Stimulated activated CD8-positive, alpha-beta memory T cell treated with anti-CD3 and anti-CD28 coated beads, Interleukin-4, amount 100 ng/mL, for 48 hours (primary cell): Measurements from ENCODE around the gene NQO2.
A peak's percentile ranks its signal among the peaks of the same experiment; 100 is the strongest.
"Not testable (repeated sequence)": the region's sequence is repeated elsewhere in the genome, so short reads cannot be mapped to it uniquely, and the experiment has no call there.

ENCODE experiments used
- DNase-seq: peaks from one replicate; pipeline ENCODE4 v3.0.0-alpha.2; 2020

The NQO2 gene

DNA sequence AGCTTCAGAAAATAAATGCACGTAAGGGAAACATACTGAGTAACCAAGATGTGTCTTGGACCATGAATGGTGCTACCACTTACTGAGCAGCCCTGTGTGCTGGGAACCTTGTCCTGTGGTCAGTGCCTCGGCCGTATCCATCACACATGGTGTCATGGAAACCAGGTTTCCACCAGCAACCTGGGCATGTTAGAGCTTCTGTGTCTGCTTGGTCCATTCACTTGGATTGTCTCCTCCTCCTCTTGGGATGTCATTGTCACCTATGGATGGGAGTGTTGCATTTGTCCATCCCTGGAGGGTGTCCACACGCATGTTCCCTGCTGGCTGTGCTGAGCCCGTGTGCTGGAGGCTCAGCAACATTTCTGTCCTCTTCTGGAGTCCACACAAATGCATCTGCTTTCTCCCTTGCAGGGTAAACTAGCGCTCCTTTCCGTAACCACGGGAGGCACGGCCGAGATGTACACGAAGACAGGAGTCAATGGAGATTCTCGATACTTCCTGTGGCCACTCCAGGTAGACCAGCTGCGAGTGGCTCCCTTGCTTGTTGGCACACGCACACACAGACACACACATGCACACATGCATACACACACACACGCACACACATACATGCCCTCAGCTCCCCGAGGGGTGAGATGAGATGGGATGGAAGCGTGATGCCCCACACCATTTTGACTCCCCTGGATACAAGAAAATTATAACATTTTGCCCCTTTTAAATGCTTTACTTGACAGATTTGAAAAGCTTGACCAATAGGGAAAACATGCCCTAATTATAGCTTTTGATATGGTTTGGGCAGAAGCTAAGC is 17.0 kb downstream of the NQO2 start:
- DNase-seq: no peak

DNA sequence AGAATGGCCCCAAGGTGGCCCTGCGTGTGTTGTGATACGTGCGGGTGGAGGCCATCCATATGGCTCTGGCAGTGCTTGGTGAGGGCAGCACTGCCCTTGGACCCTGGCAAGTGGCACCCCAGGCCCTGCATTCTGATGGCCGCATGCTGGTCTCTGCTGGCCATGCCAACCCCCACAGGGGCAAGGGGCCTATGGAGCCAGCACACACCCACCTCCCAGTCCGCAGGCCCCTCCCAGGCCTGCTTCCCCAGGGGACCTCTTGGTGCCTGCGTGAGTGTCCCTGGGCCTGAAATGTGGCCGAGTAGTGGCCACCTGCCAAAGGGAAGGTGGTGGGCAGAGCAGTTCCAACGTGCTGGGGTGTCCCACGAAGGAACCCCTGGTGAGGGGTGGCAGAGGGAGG is 17.6 kb downstream of the NQO2 start:
- DNase-seq: no peak

DNA sequence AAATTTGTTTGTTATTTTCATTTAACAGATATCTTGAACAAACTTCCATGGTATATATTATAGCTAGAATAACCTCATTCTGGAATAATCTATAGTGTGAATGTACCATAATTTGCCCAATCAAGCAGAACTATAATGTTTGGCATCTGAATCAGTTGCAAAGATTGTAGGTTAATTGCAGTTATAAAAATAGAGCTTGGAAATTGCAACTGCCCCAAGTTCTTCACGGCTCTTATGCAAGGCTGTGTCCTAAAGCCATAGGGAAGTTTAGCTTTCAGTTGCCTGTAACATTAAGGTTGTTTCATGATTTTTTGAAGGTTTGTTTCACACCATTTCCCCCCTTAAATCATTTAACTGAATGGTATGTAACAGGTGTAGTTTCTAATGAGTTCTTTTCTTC is 19.4 kb downstream of the NQO2 start:
- DNase-seq: no peak

DNA sequence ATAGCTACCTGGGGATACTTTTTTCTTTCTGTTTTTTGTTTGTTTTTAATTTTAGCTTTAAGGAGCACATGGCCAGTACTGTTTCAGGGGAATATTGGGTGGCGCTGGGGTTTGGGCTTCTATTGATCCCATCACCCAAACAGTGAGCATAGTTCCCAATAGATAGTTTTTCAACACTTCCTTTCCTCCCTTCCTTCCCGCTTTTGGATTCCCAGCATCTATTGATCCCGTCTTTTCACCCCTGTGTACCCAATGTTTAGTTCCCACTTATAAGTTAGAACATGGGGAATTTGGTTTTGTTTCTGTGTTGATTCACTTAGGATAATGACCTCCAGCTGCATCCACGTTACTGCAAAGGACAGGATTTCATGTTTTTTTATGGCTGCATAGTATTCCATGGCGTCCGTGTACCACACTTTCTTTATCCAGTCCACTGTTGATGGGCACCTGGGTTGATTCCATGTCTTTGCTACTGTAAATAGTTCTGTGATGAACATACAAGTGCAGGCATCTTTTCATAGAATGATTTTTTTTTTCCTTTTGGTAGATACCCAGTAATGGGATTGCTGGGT is 20.1 kb downstream of the NQO2 start:
- DNase-seq: no peak

DNA sequence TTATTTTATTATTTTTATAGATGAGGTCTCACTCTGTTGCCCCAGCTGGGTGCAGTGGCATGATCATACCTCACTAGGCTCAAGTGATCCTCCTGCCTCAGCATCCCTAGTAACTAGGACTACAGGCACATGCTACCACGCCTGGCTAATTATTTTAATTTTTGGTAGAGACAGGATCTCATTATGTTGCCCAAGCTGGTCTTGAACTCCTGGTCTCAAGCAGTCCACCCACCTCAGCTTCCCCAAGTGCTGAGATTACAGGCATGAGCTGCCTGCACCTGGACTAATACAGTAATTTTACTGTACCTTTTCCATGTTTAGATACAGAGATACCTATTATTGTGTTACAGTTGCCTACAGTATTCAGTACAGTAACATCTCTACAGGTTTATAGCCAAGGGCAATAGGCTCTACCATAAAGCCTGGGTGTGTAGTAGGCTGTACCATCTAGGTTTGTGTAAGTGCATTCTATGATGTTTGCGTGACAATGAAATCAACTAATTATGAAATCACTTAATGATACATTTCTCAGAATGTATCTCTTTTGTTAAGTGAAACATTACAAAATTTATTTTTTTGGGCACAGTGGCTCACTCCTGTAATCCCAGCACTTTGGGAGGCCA is 21.4 kb downstream of the NQO2 start:
- DNase-seq: not testable (repeated sequence)

DNA sequence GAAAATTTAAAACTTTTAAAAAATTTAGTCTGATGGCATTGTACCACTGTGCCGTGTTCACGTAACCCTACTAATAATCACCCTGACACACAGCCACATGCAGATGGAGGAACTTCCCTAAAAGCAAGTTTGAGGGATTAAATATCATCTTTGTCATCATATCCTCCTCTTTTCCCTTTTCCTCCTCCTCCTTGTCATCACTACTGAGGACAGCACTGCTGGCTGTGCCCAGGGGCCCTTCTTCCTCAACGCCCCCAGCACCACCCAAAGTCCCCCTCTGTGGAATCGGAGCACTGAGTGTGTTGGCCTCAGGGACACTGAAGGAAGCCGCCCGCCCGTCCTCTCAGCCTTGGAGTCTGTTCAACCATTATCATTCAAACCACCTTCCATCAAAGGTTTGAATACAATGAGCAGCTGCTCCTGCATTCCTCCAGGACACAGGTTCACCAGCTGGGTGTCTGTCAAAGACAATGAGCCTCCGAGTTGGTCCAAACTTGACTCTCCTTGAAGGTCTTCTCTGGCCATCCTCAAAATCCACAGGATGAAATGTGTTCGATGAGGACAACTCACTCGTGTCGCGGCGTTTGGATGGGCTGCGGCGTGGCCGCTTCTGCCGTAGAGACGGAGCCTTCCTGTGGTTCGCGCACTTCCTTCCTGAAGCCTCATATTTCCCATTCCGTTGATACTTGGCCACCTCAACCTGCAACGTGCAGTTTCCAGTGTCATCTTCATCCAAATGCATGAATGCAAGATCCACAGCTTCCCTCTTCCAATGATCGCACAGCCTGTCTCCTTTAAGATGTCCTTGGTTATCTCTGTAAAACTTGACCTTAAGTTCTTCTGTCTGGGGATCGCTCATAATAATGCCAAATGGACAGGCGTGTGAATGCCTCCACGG is 23.3 kb downstream of the NQO2 start:
- peak; percentile 67 for DNase-seq

DNA sequence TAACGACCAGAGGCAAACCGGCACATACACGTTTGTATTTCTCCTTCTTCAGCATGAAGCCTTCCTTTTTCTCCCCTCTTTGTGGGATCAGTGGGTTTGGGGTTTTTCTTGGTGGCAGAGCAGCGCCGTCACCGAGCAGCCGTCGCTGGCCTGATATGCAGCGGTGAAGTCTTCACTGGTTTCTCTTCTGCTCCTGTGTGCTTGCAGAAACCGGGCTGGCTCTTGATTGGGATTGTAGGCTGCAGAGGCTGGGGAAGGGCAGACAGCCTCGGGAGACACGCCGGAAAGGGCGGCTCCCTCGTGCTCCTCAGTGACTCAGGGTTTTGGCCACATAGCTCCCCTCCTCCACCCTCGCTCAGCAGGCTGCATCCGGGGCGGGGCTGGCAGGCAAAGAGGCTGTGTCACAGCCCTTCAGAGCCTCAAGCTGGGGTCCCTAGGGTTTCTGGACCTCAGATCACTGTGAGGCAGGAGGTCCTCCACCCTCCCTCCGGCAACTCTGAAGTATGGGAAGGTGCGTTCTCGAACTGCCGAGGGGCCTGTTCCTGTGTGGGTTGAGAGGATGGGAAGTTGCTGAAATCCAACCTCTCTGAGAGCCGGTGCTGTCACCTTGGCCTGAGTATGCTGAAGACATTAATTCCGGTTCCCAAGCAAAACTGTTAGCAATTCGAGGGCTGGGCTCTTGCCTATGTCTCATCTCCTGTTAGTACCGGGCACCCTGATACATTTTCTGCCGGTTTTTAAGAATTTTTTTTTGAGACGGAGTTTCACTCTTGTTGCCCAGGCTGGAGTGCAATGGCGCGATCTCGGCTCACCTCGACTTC is 24.2 kb downstream of the NQO2 start:
- DNase-seq: peak; percentile 94

DNA sequence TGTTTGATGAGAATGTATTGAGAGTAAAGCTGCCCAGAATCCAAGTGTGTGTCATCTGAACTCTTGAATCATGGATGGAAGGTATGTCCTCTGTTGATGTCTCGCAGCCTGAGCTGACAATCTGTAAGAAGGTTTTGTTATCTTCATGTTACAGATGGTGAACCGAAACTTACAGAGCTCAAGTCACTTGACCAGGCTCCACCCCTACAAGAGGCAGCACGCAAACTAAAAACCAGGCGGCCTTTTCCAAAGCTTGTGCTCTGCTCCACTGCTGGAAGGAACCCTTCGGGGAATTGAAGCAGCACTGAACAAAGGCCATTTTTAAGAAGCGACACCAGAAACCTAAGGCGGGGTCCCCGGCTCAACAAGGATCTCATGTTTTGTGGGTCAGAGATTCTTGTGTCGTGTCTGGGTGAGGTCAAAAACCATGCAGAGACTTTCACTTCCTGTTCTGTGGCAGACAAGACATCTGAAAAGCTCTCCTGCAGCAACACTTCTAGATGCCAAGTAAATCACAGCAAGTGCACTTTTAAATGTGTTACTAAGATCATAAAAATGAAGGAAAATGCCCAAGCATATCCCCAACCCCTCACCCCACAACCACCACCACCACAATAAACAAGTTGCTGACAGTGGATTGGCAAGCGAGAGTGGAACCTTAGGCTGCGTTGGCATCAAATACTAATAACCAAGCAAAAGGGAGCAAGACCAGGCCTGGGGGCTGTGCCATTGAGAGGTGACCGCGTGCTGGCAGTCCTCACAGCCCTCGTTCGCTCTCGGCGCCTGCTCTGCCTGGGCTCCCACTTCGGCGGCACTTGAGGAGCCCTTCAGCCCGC is 27.3 kb downstream of the NQO2 start:
- DNase-seq: peak; percentile 37

DNA sequence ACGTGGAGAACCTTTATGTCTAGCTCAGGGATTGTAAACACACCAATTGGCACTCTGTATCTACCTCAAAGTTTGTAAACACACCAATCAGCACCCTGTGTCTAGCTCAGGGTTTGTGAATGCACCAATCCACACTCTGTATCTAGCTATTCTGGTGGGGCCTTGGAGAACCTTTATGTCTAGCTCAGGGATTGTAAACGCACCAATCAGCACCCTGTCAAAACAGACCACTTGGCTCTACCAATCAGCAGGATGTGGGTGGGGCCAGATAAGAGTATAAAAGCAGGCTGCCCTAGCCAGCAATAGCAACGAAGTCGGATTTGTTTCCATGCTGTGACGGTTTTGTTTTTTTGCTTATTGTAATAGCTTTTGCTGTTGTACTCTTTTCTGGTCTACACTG is 28.5 kb downstream of the NQO2 start:
- not testable (repeated sequence) for DNase-seq

DNA sequence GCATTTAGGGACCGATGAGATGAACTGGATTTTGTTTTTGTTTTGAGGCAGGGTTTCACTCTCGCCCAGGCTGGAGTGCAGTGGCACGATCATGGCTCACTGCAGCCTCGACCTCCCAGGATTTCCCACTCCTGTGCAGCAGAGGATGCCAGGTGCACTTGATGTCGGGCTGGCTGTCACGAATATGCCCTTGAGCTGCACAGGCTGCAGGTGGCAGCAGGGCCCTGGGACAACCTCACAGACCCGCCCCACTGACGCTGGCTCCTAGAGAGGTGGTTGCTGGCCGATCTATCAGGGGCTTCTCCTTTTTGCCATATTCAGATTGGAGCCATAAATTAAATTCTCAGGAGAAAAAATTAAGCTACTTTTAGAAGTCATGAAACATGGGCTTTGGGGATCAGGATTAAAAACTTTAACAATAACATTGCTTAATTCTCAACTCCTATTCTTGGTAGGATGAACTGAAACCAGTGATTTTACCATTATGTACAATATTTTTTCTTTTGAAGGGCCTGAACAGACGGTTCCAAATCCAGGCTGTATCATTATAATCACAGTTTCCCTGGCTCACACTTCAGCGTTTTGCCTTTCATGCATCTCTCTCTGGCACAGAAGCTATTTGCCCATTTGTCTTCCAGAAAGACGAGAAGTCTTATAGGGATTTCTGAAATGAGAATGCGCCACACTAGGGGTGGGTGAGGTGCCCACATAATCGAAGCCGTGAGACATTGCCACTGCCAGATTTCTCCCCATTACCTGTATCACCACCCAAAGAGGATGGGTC is 32.4 kb downstream of the NQO2 start:
- DNase-seq: no peak

DNA sequence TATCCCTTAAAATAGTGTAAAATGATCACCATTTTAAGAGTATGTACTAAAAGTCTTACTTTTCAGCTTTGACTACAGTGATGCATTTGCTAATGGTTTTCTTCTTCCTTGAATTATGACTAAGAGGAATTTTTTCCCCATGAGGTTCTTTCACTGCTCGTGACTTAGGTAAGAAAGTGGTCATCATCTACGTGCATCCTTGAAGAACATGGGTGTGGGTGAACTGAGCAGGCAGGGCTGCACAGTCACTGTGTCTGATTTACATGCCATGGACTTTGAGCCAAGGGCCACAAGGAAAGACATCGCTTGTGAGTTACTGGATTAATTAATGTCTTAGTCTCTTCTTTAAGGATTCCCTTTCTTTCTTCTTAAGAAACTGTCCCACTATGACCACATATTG is 33.3 kb downstream of the NQO2 start:
- no peak for DNase-seq

DNA sequence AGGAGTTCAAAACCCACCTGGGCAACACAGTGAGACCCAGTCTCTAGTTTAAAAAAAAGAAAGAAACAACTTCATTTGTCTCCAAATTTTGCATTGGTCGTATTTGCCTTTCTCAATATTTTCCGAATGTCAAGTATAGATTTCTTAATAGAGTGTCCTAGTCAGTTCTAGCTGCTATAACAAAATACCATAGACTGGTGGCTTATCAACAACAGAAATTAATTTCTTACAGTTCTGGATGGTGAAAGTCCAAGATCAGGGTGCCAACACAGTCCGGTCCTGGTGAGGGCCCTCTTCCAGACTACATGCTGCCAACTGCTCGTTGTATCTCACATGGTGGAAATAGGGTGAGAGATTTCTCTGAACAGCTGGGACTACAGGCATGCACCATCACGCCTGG is 34.0 kb downstream of the NQO2 start:
- no peak for DNase-seq

DNA sequence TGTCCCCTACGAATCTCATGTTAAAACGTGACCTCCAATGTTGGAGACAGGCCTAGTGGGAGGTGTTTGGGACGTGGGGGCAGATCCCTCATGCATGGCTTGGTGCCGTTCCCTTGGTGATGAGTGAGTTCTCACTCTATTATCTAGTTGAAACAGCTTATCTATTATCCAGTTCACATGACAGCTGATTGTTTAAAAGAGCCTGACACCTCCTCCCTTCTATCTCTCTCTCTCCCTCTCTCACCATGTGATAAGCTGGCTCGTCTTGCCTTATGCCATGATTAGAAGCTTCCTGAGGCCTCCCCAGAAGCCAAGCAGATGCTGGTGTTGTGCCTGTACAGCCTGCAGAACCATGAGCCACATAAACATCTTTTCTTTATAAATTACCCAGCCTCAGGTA is 35.7 kb downstream of the NQO2 start:
- DNase-seq: no peak

DNA sequence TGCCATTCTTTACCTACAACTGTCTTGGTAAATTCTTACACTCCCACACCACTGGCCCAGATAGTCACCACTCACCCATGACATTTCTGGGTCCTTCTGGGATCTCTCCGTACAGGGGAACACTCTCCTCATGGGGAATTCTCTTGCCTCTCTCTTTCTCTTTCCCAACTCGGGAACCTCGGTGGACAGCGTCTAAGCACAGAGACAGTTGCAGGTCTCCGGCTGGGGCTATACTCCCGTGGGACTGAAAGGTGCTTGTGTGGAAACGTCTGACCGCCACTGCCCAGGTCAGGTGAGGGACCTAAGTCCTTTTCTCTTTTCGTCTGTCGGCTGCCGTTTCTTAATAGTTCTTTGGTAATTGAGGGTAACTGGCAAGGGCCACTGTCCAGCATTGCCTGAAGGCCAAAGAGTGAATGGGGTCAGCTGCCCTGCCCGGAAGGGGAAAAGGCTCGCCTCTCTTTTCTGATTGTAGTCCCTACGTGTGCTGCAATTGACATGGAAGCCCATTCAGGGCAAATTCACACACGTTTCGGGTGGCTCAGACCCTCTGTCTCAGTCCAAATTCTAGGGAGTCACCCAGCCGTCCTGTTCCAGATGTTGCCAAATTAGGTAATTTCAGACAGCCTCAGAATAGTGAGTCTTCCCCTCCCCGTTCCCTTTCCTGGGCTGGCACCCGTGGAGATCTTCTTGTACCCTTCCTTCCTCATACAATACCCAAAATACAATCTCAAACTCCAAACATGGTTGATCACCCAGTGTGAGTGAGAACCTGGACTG is 37.4 kb downstream of the NQO2 start:
- no peak for DNase-seq

DNA sequence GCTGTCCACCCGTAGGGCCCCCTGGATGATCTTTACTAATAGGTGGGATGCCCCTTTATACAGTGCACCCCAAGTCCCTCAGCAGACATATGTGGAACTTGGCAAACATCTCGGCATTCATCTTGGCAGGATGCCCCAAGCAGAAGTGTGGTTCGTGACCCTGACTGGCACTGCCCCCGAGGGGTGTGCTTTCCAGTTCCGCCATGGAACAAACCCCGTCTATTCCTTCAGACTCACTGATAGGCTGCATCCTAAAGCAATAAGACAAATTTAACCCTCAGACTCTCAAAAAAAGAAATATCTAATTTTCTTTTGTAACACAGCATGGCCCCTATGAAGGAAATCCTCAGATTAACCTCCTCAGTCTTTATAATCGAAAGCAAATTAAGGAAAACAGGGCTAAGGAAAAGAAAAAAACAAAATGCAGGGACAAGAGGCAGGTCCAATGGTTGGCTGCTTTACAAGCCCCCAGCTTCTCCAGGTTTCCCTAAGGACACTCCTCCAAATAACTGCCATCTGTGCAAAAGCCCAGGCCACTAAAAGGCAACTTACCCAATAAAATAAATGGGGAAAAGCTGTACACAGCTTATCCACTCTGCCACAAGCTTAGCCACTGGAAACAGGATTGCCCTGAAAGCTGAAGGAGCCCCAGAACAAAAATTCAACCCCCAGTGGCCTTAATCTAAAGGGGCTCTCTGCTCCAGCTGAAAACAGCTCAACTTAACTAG is 38.1 kb downstream of the NQO2 start:
- DNase-seq: no peak

DNA sequence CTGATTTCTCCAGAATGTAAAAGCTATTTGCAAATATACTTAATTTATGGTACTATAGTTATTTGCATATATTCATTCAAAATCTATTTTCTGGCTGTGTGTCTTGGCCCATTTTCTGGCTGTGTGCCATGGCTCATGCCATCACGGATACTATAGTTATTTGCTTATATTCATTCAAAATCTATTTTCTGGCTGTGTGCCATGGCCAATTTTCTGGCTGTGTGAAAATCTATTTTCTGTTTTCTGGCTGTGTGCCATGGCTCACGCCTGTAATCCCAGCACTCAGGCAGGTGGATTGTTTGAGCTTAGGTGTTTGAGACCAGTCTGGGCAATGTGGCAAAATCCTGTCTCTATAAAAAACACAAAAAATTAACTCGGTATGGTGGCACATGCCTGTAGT is 39.7 kb downstream of the NQO2 start:
- DNase-seq: no peak

DNA sequence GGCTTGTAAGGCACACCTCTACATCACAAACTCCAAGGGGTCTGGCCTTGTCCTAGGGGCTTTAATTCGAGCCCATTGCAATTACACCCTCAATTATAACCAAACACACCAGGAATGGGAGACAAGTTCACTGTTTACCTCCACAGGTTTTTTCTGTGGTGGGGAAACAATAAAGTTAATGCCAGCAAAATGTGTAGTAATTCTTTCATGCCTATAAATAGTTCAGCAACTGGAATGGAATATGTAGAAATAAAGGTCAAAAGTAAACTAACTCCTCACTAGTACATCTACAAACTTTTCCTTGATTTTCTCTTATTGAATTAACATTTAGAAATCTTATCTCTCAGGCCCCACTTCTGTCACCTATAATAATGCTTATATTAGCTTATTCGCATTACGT is 41.5 kb downstream of the NQO2 start:
- no peak for DNase-seq

DNA sequence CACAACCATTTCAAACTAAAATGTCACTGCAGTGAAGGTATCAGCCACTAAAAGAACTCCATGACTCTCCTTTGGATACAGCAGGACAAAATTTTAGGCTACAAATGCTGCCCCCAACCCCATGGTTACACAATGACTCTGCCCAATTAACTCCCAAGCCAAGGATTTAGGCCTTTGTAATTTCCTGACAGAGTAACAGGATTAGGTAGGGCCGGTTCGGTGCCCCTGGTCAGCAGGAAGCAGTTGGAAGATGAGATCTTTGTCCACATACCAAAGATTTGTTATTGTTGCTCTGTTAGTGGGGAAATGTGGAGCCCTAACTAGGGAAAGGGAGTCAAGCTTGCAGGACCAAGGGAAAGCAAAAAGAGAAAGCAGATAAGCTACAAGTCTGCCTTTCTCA is 41.9 kb downstream of the NQO2 start:
- DNase-seq: no peak

DNA sequence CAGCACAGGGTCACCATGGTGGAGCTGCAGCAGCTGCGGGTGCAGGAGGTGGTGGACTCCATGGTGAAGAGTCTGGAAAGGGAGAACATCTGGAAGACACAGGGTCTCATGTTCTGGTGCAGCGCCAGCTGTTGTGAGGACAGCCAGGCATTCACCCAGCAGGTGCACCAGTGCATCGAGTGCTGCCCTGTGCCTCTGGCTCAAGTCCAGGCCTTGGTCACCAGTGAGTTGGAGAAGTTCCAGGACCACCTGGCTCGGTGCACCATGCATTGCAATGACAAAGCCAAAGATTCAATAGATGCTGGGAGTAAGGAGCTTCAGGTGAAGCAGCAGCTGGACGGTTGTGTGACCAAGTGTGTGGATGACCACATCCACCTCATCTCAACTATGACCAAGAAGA is 45.7 kb downstream of the NQO2 start:
- no peak for DNase-seq
